Amniotic epithelial cell (primary cell): Measurements from ENCODE around the gene SLC35F3.
"Not testable (repeated sequence)": the region's sequence is repeated elsewhere in the genome, so short reads cannot be mapped to it uniquely, and the experiment has no call there.

Experiments used
- DNase-seq: peaks from one replicate; pipeline ENCODE4 v3.0.0-alpha.2; 2010; ENCODE audit warnings: low read depth

SLC35F3 gene

DNA sequence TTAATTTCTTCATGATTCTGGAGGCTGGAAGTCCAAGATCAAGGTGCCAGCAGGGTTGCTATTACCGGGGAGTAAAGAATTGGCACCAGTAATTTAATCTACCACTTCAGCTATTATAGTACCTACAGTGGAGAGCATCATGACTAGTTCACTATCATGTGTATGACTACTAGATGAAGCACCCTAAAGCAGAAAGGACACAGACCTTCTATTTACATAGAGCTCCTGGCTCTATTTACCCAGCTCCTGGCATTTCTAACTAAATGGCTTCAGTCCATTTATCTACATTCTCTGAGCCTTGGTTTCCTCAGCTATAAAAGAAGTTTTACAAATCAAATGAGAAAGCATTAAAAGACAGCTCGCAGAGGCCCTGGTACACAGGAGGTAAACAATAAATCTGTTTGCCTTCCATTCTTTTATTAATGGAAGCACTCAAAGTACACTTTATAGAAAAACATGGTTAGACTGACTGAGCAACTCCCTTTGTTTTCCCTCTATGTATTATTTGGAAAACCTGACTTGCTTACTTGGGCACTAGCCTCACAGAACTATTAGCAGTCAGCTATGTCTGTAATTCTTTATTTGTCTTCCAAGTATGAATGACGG, 203.0 kb downstream of the SLC35F3 start:
- no peak for DNase-seq

DNA sequence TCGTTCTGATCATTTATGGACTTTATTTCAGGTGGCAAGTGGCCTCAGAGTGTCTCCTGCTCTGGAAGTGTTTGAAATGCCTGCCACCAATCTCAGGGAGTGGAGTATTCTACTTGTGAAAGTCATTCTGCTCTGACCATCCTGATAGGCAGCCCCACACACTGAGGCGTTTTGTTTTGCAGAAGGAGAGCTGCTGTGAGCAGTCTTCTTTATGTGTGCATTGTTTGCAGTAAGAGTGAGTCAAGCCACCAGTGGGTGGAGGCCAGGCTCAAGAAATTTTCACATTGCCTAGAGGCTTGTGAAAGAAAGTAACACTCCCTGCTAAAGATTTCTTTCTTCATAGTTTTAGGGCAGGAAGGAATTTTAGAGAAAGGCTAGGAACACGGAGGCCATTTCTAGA, 204.4 kb downstream of the SLC35F3 start:
- peak; percentile 31 for DNase-seq

DNA sequence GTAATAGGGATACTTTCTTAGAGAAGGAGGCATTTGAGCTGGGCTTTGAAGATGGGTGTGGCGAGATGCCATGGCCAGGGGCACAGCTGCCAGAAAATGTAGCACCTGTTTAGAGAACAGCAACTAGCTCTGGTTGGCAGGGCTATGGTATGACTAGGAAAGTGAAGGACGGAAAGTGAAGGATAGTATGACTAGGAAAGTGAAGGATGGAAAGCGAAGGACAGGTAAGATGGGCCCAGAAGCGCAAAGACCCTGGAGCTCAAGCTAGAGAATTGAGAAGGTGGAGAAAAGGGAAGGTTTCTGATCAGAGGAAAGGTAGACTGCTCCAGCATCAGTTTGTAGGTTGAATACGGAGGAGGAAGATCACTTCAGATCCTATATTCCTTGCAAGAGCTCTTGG, 205.4 kb downstream of the SLC35F3 start:
- DNase-seq, result no peak

DNA sequence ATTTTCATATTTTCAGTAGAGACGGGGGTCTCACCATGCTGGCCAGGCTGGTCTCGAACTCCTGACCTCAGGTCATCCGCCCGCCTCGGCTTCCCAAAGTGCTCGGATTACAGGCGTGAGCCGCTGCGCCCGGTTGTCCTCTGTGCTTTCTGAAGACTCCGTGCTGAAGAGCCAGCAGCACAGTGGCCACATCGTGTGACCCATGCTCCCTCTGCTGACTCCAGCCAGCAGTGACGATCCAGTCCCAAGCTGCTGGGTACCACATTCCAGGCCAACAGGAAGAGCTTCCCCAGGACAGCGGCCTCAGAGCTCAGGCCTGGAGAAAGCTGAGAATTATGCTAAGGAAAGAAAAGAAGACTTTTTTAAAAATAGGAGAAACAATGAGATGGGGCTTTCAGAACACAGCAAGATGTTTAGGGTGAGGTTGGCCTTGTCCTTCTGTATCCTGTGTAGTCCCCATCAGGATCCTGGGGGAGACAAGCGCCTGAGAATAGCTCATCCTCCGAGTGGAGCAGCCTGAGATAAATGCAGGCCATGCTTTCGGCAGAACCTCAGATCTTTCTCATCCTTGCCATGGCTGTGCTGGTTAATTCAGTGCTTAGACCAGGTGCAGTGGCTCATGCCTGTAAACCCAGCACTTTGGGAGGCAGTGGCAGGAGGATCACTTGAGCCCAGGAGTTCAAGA, 207.1 kb downstream of the SLC35F3 start:
- no peak for DNase-seq

DNA sequence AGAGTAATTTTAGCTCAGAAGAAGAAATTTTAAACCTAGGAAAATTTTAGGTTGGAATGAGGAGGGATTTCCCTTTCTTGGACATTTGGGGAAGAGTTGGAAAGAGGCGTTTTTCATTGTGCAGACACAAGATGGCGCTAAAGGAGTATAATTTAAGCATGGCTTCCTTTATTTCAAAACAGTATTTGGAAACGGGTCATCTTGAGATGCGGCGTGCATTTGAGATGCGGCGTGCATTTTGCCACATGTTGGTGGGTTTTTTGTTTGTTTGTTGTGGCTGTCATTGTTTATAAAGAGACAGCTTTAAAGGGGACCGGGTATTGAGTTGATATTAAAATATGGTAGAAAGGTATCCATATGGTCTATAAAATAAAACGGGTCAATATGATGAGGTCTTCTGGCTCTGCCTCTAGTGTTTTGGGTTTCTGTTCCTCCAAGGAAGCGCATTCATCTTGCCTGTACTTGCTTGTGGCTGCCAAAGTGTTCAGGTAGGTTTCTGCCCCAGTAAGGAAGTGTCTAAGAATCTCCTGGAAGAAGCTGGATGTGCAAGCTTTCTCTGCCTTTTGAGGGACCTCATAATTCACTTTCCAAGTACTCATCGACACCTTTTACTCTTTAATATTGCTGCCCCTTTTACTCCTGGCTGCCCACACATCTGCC, 210.3 kb downstream of the SLC35F3 start:
- peak; percentile 48 for DNase-seq

DNA sequence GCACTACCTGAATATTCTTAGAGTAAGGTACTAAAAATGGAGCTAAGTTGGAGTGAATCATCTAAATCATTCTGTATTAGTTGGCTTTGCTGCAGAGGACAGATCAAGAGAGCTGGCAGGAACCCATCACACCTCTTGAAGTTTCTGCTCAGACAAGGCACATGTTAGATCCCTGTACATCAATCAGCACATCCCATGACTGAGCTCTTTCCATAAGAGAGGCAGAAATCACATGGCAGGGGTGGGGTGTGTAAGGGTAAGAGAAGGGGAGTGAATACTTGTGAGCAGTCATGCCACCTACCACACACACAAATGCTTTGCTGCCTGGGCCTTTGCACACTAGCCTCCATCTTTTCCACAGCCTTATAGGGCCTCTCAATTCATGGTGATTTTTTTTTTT, 214.4 kb downstream of the SLC35F3 start:
- DNase-seq, result no peak

DNA sequence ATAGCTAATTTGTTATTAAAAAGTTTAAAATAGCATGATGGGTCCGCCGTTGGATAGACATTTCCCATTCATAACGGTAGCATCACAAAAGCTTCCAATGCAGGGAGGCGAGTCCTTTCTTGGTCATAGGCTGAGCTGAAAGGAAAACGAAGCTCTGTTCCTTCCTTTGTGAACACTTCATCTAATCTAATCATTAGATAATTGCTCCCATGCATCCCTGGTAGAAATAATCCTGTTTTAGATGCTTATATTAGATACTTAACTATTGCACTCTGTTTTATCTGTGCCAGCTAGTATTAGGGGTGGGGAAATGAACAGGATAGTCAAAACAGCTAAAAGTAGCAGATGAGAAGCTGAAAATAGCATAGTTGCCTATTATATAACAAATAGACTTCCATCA, 215.0 kb downstream of the SLC35F3 start:
- DNase-seq, result no peak

DNA sequence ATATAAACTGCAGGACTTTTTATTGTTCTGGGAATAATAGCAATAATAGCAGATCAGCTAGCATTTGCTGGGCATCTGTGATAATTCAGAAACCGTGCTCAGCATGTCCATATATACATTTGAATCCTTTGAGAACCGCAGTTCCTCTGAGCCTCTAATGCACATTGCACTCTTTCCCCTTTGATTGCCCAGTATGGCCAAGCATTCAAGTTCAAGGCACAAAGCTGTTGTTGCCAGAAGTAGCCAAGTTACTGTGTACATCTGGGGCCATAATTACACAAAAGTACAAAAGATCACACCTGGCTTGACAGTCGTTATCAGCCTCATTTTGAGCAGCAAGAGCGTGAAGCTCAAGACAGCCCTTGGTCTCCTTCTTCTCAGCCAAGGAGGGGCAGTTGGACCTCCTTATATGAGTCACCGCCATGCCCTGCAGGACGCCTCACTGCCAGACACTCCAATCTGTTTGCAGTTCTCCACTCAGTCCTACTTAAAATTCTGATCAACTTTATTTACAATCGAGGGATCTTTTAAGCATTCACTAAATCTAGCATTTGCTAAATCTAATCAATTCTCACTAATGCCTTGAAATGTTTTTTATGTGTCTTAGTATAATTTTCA, 216.0 kb downstream of the SLC35F3 start:
- no peak for DNase-seq

DNA sequence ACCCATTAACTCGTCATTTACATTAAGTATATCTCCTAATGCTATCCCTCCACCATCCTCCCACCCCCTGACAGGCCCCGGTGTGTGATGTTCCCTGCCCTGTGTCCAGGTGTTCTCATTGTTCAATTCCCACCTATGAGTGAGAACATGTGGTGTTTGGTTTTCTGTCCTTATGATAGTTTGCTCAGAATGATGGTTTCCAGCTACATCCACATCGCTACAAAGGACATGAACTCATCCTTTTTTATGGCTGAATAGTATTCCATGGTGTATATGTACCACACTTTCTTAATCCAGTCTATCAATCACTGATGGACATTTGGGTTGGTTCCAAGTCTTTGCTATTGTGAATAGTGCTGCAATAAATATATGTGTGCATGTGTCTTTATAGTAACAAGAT, 217.2 kb downstream of the SLC35F3 start:
- DNase-seq, result not testable (repeated sequence)

DNA sequence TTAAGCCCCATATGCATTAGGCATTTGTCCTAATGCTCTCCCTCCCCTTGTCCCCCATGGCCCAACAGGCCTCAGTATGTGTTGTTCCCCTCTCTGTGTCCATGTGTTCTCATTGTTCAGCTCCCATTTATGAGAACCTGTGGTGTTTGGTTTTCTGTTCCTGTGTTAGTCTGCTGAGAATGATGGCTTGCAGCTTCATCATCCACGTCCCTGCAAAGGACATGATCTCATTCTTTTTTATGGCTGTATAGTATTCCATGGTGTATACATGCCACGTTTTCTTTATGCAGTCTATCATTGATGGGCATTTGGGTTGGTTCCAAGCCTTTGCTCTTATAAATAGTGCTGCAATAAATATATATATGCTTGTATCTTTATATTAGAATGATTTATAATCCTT, 218.1 kb downstream of the SLC35F3 start:
- not testable (repeated sequence) for DNase-seq

DNA sequence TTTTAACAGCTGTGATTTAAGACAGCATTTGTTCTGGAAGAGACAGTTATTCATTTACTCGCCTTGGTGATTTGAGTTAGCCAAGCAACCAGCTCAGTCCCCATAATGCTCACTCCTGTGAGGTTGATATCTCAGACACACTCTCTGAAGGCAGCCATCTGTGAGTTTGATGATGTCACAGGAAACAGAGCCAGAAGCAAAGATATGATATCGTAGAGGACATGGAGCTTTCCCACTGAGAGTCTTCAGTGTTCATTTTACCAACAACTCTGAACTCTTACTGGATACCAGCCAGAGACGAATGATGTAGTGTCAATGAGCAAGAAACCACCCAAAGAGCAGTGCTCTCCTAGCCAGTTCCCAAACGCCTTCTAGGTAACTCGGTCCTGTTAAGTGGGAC, 219.4 kb downstream of the SLC35F3 start:
- no peak for DNase-seq

DNA sequence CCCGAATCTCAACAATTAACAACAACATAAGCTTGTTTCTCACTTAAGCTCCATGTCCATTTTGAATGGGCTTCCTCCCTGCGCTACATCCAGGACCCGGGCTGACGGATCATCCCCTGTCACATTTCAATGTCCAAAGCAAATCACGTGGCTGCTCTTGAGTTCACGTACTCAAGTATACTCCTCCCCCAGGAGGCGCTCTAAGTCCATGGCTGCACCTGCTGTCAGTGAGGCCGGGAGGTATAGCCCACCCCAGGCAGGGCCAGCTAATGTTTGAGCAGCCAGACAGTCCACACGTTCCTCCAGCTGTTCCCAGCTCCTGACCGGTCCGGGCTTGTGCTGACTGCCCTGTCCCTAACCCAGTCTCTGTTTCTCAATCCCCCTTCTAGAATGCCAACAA, 220.8 kb downstream of the SLC35F3 start:
- peak; percentile 54 for DNase-seq

DNA sequence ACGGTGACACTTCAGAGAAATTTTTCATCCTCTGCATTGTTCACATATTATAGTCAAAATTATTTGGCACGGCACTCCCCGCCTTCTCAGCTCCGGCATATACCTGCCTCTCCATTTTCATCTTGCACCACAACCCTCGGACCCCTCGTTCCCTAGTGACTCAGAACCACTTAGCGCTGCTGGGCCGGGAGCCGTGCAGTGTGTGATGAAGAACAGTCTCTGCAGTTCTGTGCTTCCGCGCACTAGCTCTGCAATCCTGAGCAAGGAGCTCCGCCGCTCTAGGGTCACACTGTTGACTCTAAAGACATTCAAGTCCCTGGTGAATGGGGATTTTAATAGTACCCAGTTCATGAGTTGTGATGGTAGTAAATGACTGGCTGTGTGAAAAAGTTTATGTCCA, 221.2 kb downstream of the SLC35F3 start:
- no peak for DNase-seq

DNA sequence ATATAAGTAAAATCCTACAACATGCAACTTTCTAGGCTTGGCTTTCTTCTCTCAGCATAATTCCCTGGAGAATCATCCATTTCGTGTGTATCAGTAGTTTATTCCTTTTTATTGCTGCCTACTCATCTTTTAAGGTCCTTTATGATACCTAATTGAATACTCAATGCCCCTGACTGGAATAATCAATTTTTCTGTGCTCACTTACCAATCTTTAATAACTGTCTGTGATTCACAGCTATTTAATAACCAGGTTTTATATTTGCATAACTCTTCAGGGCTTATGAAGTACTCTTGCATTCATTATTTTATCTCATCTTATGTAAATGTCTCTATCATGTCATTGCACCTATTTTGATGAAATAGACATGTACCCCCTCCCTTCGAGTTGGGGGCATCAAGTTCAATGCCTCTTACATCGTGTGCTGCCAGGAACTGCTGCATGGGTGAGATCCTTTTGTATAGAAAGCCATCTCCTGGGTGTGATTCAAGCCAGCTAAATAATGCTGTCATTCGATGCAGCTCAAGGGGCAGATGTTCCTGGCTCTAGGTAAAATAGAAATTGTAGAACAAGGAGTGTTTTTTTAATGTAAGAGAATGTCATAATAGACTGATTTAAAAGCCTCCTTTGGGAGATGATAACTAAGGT, 222.7 kb downstream of the SLC35F3 start:
- no peak for DNase-seq

DNA sequence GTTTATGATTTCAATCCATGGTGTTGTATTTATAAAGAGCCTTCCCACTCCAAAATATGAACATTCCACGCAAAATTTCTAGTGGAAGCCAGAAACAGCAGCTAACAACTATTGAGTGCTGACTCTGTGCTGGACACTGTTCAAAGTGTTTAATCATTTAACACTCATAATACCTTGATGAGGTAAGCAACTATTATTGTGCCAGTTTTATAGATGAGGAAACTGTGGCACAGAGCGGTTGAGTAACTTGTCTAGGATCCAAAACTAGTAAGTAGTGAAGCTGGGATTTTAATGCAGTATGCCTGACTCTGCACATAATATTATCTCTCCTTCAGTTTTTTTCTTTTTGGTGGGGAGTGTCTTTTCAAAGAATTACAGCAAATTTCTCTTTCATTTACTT, 228.3 kb downstream of the SLC35F3 start:
- no peak for DNase-seq

DNA sequence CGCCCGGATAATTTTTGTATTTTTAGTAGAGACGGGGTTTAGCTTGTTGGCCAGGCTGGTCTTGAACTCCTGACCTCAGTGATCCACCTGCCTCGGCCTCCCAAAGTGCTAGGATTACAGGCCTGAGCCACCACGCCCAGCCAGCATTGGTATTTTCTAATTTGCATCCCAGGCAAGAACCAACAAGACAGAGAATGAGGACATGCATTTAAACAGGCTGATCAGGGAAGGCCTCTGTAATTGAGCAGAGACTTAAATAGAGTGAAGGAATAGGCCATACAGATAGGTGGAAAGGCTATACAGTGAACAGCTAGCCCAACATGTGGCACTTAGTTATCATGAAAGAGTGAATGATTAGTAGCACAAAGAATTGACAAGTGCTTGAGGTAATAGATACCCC, 230.4 kb downstream of the SLC35F3 start:
- DNase-seq, result no peak

DNA sequence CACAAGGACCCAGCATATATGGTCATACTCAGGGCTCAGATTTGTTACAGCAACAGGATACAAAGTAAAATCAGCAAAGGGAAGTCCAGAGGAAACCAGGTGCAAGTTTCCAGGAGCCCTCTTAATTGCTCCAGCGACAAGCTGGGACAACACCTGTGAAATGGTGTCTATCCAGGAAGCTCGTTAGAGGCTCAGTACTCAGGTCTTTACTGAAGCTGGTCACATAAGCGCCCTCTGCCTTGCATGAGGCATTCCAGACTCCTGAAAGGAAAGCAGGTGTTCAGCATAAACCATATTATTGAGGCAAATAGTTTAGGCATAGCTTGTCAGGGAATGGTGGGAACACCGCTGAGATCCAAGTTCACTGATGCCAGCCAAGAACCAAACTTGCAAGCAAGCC, 231.0 kb downstream of the SLC35F3 start:
- DNase-seq, result no peak

DNA sequence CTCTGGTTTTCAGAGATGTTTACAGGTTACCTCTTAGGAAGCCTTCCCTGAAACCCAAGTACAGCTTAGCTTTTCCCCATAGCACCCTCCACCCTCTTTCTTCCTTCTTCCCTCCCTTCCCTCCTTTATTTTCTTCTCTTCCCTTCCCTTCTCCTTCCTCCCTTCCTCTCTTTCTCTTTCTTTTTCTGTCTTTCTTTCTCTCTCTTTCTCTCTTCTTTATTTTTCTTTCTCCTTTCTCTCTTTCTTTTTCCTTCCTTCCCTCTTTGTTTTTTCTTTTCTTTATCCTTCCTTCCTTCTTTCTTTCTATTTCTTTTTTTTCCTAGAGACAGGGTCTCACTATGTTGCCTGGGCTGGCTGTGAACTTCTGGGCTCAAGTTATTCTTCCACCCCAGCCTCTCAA, 231.6 kb downstream of the SLC35F3 start:
- no peak for DNase-seq

DNA sequence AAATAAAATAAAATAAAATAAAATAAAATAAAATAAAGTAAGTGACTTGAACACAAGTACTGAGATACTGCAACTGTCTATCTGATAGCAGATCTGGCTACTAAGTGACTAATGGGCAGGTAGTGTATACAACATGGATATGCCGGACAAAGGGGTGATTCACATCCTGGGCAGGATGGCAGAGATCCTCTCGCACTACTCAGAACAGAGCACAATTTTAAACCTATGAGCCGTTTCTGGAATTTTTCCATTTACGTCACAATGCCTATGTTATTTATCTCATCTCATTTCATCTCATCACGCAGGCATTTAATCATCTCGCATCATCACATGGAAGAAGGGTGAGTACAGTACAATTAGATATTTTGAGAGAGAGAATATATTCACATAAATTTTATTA, 235.5 kb downstream of the SLC35F3 start:
- DNase-seq, result peak; percentile 93

DNA sequence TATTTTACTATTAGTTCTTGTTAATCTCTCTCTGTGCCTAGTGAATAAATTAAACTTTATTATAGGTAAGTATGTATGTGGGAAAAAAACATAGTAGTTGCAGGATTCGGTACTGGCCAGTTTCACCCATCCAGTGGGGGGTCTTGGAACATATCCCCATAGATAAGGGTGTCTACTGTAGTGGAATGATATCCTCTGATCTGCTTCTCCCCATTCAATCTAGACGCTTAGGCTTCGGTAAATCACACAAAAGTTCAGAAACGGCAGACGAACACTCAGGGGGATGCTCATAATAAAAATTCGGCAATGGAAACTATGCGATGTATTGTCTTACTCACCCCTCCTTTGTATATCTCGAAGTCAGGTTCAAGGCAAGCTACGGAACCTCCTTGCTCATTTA, 235.9 kb downstream of the SLC35F3 start:
- peak; percentile 8 for DNase-seq

DNA sequence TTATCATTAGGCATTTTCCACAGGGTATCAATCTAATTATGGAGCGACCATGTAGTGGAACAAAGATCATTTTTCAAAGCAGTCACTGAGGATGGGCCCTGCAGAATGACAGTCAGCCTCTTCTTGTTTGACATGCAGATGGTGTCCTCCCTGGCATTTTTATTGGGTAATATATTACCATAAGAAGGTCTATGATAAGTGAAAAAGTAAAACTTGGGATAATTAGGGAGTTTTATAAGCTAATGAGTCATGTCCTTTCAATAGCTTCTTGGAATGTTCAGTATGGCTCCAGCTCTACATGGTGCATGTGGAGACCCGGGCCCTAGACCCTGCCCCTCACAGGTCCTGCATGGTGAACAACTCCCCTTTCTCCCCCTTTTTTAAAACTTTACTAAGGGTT, 236.5 kb downstream of the SLC35F3 start:
- DNase-seq, result no peak

DNA sequence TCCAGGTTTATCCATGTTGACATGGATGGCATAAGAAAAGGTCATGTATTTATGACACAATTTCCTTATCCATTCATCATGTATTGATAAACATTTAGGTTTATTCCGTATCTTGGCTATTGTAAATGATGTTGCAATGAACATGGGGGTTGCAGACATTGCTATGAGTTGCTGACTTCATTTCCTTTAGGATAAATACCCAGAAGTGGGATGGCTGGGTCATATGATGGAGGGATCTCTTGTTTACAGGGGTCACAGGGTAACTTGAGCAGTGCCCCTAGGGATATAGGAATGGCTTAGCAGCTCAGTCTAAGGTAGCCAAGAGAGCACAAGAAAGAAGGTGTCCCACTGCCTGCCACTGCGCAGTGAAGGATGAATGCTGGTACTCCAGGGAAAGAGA, 239.2 kb downstream of the SLC35F3 start:
- peak; percentile 7 for DNase-seq

DNA sequence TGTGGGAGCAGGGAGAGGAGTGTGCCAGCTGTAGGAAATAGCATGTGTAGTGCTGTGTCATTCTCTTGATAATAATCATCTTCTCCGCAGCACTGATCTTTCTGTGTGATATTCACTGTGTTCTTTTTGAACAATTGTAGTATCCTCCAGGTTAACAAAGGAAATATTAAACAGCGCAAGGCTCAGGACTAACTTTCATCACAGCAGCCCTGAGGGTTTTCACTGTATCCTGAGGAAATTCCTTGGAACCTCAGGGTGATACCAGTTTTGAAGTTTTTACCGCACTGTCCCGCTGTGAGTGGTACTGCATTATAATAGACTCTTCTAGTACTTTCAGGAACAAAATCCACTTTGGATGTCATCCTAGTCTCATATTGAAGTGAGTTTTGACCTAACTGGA, 240.4 kb downstream of the SLC35F3 start:
- DNase-seq, result no peak
